Transverse colon (tissue), 4 donors: Measurements from ENCODE around the gene NLRP5.

Source experiments
- CTCF ChIP-seq, 5 experiments: fragments of 200-600 bp in 3 of 5; fragments of 450-650 bp in 2 of 5; sonication (generic) in 3 of 5; IDR thresholded peaks; 1 replicate in 2 of 5; 2 replicates in 3 of 5; pipeline ENCODE4 v1.5.1; 2016 to 2017; ENCODE audit warnings: antibody characterized with exemption in 5 of 5, inconsistent platforms in 3 of 5, mild to moderate bottlenecking in 2 of 5, moderate library complexity in 1 of 5
- POLR2A ChIP-seq: fragments of 450-650 bp; IDR thresholded peaks from one replicate; pipeline ENCODE4 v1.6.1; 2016; ENCODE audit warnings: antibody characterized with exemption, mild to moderate bottlenecking, moderate library complexity
- POLR2AphosphoS5 ChIP-seq, 3 donors: sonication (generic); formaldehyde crosslinking; IDR thresholded peaks; one replicate each; pipeline ENCODE4 v1.6.1; 2016; ENCODE audit warnings: antibody characterized with exemption in 3 of 3

GRCh38 chr19:55962186-55962585 is 24.4 kb upstream of the NLRP5 start:
- TF ChIP-seq CTCF (IDR thresholded peaks at IDR 0.05) (no peak), POLR2A (no peak), POLR2AphosphoS5 (IDR thresholded peaks at IDR 0.05) (no peak)
